Measurements from ENCODE around the gene KCNJ4. TPM values are rescaled to one million over a fixed set of nuclear protein-coding genes. Genes with fewer than 3 reads are reported as not detected.
A peak's percentile ranks its signal among the peaks of the same experiment; 100 is the strongest.

The KCNJ4 gene
- total and polyA plus RNA-seq, 5 donors from 2014 or later: not detected

DNA sequence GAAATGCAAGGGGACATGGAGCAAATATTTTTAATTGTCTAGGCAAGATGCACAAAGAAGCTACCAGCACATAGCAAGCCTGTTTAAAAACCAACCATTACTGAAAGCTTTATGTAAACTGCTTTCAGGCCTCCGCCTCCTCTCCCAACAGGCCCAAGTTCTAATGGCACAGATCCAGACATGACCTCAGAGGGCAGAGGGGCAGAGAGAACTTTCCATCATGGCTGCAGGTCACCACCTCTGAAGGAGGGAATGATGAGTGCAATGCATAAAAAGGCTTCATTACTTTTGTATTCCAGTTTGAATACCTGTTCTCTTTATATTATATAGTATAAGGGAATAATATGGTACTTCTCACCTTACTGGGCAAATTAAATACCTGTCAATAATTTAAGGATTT is 35.9 kb upstream of the KCNJ4 start:
- H3K27me3 ChIP-seq (ENCODE audit: control insufficient read depth, insufficient read depth, low read length): no peaks in the 10 kb centered on the region
- no peak overlapping the region for H3K4me3 ChIP-seq (ENCODE audit: low read depth, low read length)
- H3K4me1 ChIP-seq (ENCODE audit: control insufficient read depth, insufficient read depth, low read length, poor library complexity, severe bottlenecking): peaks cover 5% of the 10 kb centered on the region
- no peak for DNase-seq
- H3K36me3 Mint-ChIP-seq: peaks cover 55% of the 10 kb centered on the region
- H3K9me3 Mint-ChIP-seq: no peaks in the 10 kb centered on the region
- H3K4me1 Mint-ChIP-seq: peaks cover 22 to 60% (median 52%) of the 10 kb centered on the region in 4 donors
- H3K36me3 ChIP-seq (ENCODE audit: control insufficient read depth, insufficient read depth, low read length): peaks cover 96% of the 10 kb centered on the region
- no peaks in the 10 kb centered on the region for H3K27me3 Mint-ChIP-seq
- peak overlapping the region in 2 of 3 donors; percentile 77 for H3K27ac Mint-ChIP-seq
- no peaks in the 10 kb centered on the region for H3K9me3 ChIP-seq (ENCODE audit: control insufficient read depth in 2 of 2, low read length in 2 of 2)
- H3K4me3 Mint-ChIP-seq: no peak overlapping the region
- ATAC-seq (ENCODE audit: low read depth in 2 of 2): no peak
- no peak overlapping the region for H3K27ac ChIP-seq (ENCODE audit: insufficient read depth, low read length, poor library complexity, severe bottlenecking)

DNA sequence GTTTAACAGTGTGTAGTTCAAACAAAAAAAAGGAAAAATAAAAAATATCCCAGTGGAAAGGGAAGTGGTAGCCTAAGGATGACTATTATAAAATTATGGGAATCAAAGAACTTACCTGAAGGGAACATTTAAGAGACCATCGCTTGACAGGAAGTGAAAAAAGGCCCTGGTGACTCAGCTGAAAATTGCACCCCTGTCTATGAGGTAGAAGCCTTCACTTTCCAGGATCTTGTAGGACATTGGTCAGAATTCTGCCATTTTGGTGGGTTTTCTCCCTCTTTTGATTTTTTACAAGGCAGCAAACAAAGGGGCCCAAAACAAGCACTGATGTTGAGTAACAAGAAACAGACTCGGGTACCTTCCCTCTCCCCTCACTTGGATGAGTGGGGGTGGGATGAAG is 35.5 kb upstream of the KCNJ4 start:
- ATAC-seq (ENCODE audit: low read depth in 2 of 2): peak in 1 of 2 donors; percentile 47
- peak overlapping the region in 2 of 3 donors; percentile 77 for H3K27ac Mint-ChIP-seq
- H3K36me3 Mint-ChIP-seq: peaks cover 55% of the 10 kb centered on the region
- Histone ChIP-seq H3K27ac (ENCODE audit: insufficient read depth, low read length, poor library complexity, severe bottlenecking) (no peak overlapping the region), H3K4me3 (ENCODE audit: low read depth, low read length) (no peak overlapping the region), H3K36me3 (ENCODE audit: control insufficient read depth, insufficient read depth, low read length) (peaks cover 95% of the 10 kb centered on the region), H3K9me3 (ENCODE audit: control insufficient read depth in 2 of 2, low read length in 2 of 2) (no peaks in the 10 kb centered on the region), H3K27me3 (ENCODE audit: control insufficient read depth, insufficient read depth, low read length) (no peaks in the 10 kb centered on the region), H3K4me1 (ENCODE audit: control insufficient read depth, insufficient read depth, low read length, poor library complexity, severe bottlenecking) (peaks cover 5% of the 10 kb centered on the region)
- H3K9me3 Mint-ChIP-seq: no peaks in the 10 kb centered on the region
- peaks cover 22 to 61% (median 52%) of the 10 kb centered on the region in 4 donors for H3K4me1 Mint-ChIP-seq
- DNase-seq: peak in 1 of 3 donors; percentile 46
- H3K27me3 Mint-ChIP-seq: no peaks in the 10 kb centered on the region
- H3K4me3 Mint-ChIP-seq: peak overlapping the region in 1 of 4 donors; percentile 8

GRCh38 chr22:38489561-38490145 is 34.7 kb upstream of the KCNJ4 start:
- H3K27me3 Mint-ChIP-seq: no peaks in the 10 kb centered on the region
- Histone ChIP-seq H3K27me3 (ENCODE audit: control insufficient read depth, insufficient read depth, low read length) (no peaks in the 10 kb centered on the region), H3K9me3 (ENCODE audit: control insufficient read depth in 2 of 2, low read length in 2 of 2) (no peaks in the 10 kb centered on the region), H3K4me1 (ENCODE audit: control insufficient read depth, insufficient read depth, low read length, poor library complexity, severe bottlenecking) (peaks cover 3% of the 10 kb centered on the region), H3K36me3 (ENCODE audit: control insufficient read depth, insufficient read depth, low read length) (peaks cover 96% of the 10 kb centered on the region), H3K27ac (ENCODE audit: insufficient read depth, low read length, poor library complexity, severe bottlenecking) (no peak overlapping the region), H3K4me3 (ENCODE audit: low read depth, low read length) (no peak overlapping the region)
- peak overlapping the region in 1 of 4 donors; percentile 71 for H3K4me3 Mint-ChIP-seq
- H3K9me3 Mint-ChIP-seq: no peaks in the 10 kb centered on the region
- DNase-seq (no peak), ATAC-seq (ENCODE audit: low read depth in 2 of 2) (no peak)
- peaks cover 27 to 64% (median 49%) of the 10 kb centered on the region in 4 donors for H3K4me1 Mint-ChIP-seq
- H3K36me3 Mint-ChIP-seq: peaks cover 58% of the 10 kb centered on the region
- peak overlapping the region in 2 of 3 donors; percentile 38 to 77 for H3K27ac Mint-ChIP-seq

- no peak for DNase-seq
- Histone ChIP-seq H3K36me3 (ENCODE audit: control insufficient read depth, insufficient read depth, low read length) (peaks cover 96% of the 10 kb centered on the region), H3K27me3 (ENCODE audit: control insufficient read depth, insufficient read depth, low read length) (no peaks in the 10 kb centered on the region), H3K9me3 (ENCODE audit: control insufficient read depth in 2 of 2, low read length in 2 of 2) (no peaks in the 10 kb centered on the region), H3K4me3 (ENCODE audit: low read depth, low read length) (no peak overlapping the region), H3K27ac (ENCODE audit: insufficient read depth, low read length, poor library complexity, severe bottlenecking) (no peak overlapping the region), H3K4me1 (ENCODE audit: control insufficient read depth, insufficient read depth, low read length, poor library complexity, severe bottlenecking) (no peaks in the 10 kb centered on the region)
- ATAC-seq (ENCODE audit: low read depth in 2 of 2): no peak
- no peaks in the 10 kb centered on the region for H3K27me3 Mint-ChIP-seq
- peaks cover 55% of the 10 kb centered on the region for H3K36me3 Mint-ChIP-seq
- no peak overlapping the region for H3K4me3 Mint-ChIP-seq
- no peaks in the 10 kb centered on the region for H3K9me3 Mint-ChIP-seq
- peak overlapping the region in 1 of 3 donors; percentile 77 for H3K27ac Mint-ChIP-seq
- peaks cover 32 to 63% (median 49%) of the 10 kb centered on the region in 4 donors for H3K4me1 Mint-ChIP-seq
These were observed 34.1 kb upstream of the KCNJ4 start for GRCh38 chr22:38489142-38489541.

- Mint-ChIP-seq H3K4me3 (peak overlapping the region in 1 of 4 donors; percentile 76), H3K4me1 (peaks cover 33 to 68% (median 51%) of the 10 kb centered on the region in 4 donors), H3K27me3 (no peaks in the 10 kb centered on the region), H3K9me3 (no peaks in the 10 kb centered on the region), H3K36me3 (peaks cover 58% of the 10 kb centered on the region), H3K27ac (no peak overlapping the region)
- DNase-seq: no peak
- Histone ChIP-seq H3K36me3 (ENCODE audit: control insufficient read depth, insufficient read depth, low read length) (peaks cover 96% of the 10 kb centered on the region), H3K4me1 (ENCODE audit: control insufficient read depth, insufficient read depth, low read length, poor library complexity, severe bottlenecking) (no peaks in the 10 kb centered on the region), H3K9me3 (ENCODE audit: control insufficient read depth in 2 of 2, low read length in 2 of 2) (no peaks in the 10 kb centered on the region), H3K4me3 (ENCODE audit: low read depth, low read length) (no peak overlapping the region), H3K27me3 (ENCODE audit: control insufficient read depth, insufficient read depth, low read length) (no peaks in the 10 kb centered on the region), H3K27ac (ENCODE audit: insufficient read depth, low read length, poor library complexity, severe bottlenecking) (no peak overlapping the region)
- no peak for ATAC-seq (ENCODE audit: low read depth in 2 of 2)
These were observed 32.9 kb upstream of the KCNJ4 start for GRCh38 chr22:38487946-38488345.

DNA sequence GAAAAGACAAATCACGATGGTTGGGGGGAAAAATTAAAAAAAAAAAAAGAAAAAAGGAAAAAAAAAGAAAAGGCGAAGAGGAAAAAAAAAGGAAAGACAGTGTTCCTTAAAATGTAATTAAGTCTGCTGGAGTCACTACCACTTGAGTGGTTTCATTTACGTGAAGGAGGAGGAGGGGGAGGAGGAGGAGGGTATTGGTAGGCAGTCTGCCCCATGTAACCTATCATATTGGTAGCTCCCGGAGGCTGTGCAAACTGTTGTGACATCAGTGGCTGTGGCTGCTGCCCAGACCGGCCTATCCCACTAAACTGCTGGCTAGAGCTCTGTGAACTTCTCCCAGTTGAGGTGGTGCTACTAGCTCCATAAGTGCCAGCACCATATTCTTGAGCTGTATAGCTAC is 30.8 kb upstream of the KCNJ4 start:
- peaks cover 96% of the 10 kb centered on the region for H3K36me3 ChIP-seq (ENCODE audit: control insufficient read depth, insufficient read depth, low read length)
- Mint-ChIP-seq H3K36me3 (peaks cover 70% of the 10 kb centered on the region), H3K4me3 (peak overlapping the region in 1 of 4 donors; percentile 46), H3K4me1 (peaks cover 32 to 67% (median 45%) of the 10 kb centered on the region in 4 donors), H3K27ac (peak overlapping the region in 1 of 3 donors; percentile 79), H3K27me3 (no peaks in the 10 kb centered on the region), H3K9me3 (no peaks in the 10 kb centered on the region)
- H3K4me3 ChIP-seq (ENCODE audit: low read depth, low read length): no peak overlapping the region
- H3K4me1 ChIP-seq (ENCODE audit: control insufficient read depth, insufficient read depth, low read length, poor library complexity, severe bottlenecking): no peaks in the 10 kb centered on the region
- DNase-seq (no peak), ATAC-seq (ENCODE audit: low read depth in 2 of 2) (no peak)
- H3K27me3 ChIP-seq (ENCODE audit: control insufficient read depth, insufficient read depth, low read length): no peaks in the 10 kb centered on the region
- no peak overlapping the region for H3K27ac ChIP-seq (ENCODE audit: insufficient read depth, low read length, poor library complexity, severe bottlenecking)
- H3K9me3 ChIP-seq (ENCODE audit: control insufficient read depth in 2 of 2, low read length in 2 of 2): no peaks in the 10 kb centered on the region

- peak overlapping the region in 1 of 4 donors; percentile 29 for H3K4me3 Mint-ChIP-seq
- no peak for ATAC-seq (ENCODE audit: low read depth in 2 of 2)
- Histone ChIP-seq H3K4me3 (ENCODE audit: low read depth, low read length) (no peak overlapping the region), H3K27ac (ENCODE audit: insufficient read depth, low read length, poor library complexity, severe bottlenecking) (no peak overlapping the region), H3K27me3 (ENCODE audit: control insufficient read depth, insufficient read depth, low read length) (no peaks in the 10 kb centered on the region), H3K4me1 (ENCODE audit: control insufficient read depth, insufficient read depth, low read length, poor library complexity, severe bottlenecking) (no peaks in the 10 kb centered on the region), H3K9me3 (ENCODE audit: control insufficient read depth in 2 of 2, low read length in 2 of 2) (no peaks in the 10 kb centered on the region), H3K36me3 (ENCODE audit: control insufficient read depth, insufficient read depth, low read length) (peaks cover 81% of the 10 kb centered on the region)
- DNase-seq: no peak
- peaks cover 56% of the 10 kb centered on the region for H3K36me3 Mint-ChIP-seq
- peak overlapping the region in 2 of 3 donors; percentile 7 to 27 for H3K27ac Mint-ChIP-seq
- no peaks in the 10 kb centered on the region for H3K27me3 Mint-ChIP-seq
- H3K4me1 Mint-ChIP-seq: peaks cover 19 to 54% (median 33%) of the 10 kb centered on the region in 4 donors
- H3K9me3 Mint-ChIP-seq: no peaks in the 10 kb centered on the region
These were observed 29.2 kb upstream of the KCNJ4 start for GRCh38 chr22:38484244-38484643.

Measured in CD4-positive, CD25-positive, alpha-beta regulatory T cell (primary cell).